HG03457 (cell line): ENCODE results near the gene EFNA5.
A peak's percentile ranks its signal among the peaks of the same experiment; 100 is the strongest.
"Not testable (repeated sequence)": the region's sequence is repeated elsewhere in the genome, so short reads cannot be mapped to it uniquely, and the experiment has no call there.

Experiments used
- ATAC-seq: cut with Tn5 transposase; IDR thresholded peaks from one replicate; pipeline ENCODE4 v1.9.1; 2021; ENCODE audit warnings: moderate number of reproducible peaks; ENCODE audit not compliant: unreplicated experiment

The EFNA5 gene

GRCh38 chr5:107499776-107500175 is 171.0 kb downstream of the EFNA5 start:
- ATAC-seq, result no peak

GRCh38 chr5:107499237-107499636 is 171.5 kb downstream of the EFNA5 start:
- ATAC-seq, result no peak

- ATAC-seq, result no peak
Observed at GRCh38 chr5:107496466-107496865, 174.3 kb downstream of the EFNA5 start.

- ATAC-seq, result not testable (repeated sequence)
Observed at GRCh38 chr5:107494129-107494528, 176.6 kb downstream of the EFNA5 start.

GRCh38 chr5:107487056-107487542 is 183.6 kb downstream of the EFNA5 start:
- no peak for ATAC-seq

GRCh38 chr5:107486489-107486888 is 184.2 kb downstream of the EFNA5 start:
- ATAC-seq, result peak; percentile 62

GRCh38 chr5:107485184-107485583 is 185.6 kb downstream of the EFNA5 start:
- ATAC-seq, result peak; percentile 47

GRCh38 chr5:107484281-107484680 is 186.5 kb downstream of the EFNA5 start:
- ATAC-seq, result no peak

GRCh38 chr5:107483231-107484024 is 187.3 kb downstream of the EFNA5 start:
- ATAC-seq, result no peak

GRCh38 chr5:107478068-107478641 is 192.6 kb downstream of the EFNA5 start:
- ATAC-seq, result no peak

- no peak for ATAC-seq
Observed at GRCh38 chr5:107477492-107477891, 193.2 kb downstream of the EFNA5 start.

- ATAC-seq, result peak; percentile 85
Observed at GRCh38 chr5:107476783-107477182, 194.0 kb downstream of the EFNA5 start.

- ATAC-seq, result peak; percentile 50
Observed at GRCh38 chr5:107474716-107475489, 195.8 kb downstream of the EFNA5 start.

- no peak for ATAC-seq
Observed at GRCh38 chr5:107474361-107474715, 196.4 kb downstream of the EFNA5 start.

GRCh38 chr5:107472620-107473064 is 198.1 kb downstream of the EFNA5 start:
- ATAC-seq, result no peak

GRCh38 chr5:107470295-107470582 is 200.5 kb downstream of the EFNA5 start:
- ATAC-seq, result no peak

GRCh38 chr5:107469485-107470294 is 201.0 kb downstream of the EFNA5 start:
- no peak for ATAC-seq

- no peak for ATAC-seq
Observed at GRCh38 chr5:107469064-107469463, 201.7 kb downstream of the EFNA5 start.

- ATAC-seq, result no peak
Observed at GRCh38 chr5:107468276-107468675, 202.5 kb downstream of the EFNA5 start.

- ATAC-seq, result no peak
Observed at GRCh38 chr5:107467137-107467932, 203.4 kb downstream of the EFNA5 start.
